ENCODE data around the gene SPAG6.
"Not testable (repeated sequence)": the region's sequence is repeated elsewhere in the genome, so short reads cannot be mapped to it uniquely, and the experiment has no call there.

SPAG6 gene

DNA sequence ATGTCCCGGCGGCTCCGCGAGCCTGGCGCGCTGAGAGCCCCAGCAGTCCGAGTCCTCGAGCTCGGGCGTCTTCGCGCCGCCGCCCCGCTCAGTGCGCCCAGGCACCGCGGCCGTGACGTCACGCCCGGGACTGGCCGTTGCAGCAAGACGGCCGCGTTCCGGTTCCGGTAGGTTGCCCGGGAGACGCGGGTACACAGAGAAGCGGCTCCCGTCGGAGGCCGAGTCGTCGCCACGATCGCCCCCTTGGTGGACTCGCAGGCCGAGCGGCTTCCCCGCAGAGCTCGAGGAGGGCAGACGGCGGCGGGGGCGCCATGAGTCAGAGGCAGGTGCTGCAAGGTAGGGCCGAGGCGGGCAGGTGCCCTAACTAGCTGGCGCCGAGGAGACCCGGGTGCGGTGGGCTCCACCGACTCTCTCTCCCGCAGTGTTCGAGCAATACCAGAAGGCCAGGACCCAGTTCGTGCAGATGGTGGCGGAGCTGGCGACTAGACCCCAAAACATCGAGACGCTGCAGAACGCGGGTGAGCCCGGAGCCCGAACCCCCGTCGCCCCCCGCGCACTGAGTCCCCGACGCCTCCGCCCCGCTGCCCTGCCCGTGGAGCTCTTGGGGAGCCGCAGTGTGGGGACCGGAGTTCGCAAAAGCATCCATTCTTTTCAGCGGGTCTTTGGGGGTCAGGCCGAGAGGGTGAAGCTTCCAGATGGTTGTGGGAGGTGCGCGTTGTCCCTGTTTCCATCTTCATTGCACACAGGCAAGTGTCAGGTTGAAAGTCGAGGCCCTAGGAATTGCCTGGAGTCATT, at the start of gene SPAG6:
SPAG6 (plus strand) TSS at position 196 of the 795 bp plus-strand sequence; CDS start at position 312, 116 bp downstream.
- DNase-seq (ENCODE audit: low spot score) (no peak), FAIRE-seq (no peak)

DNA sequence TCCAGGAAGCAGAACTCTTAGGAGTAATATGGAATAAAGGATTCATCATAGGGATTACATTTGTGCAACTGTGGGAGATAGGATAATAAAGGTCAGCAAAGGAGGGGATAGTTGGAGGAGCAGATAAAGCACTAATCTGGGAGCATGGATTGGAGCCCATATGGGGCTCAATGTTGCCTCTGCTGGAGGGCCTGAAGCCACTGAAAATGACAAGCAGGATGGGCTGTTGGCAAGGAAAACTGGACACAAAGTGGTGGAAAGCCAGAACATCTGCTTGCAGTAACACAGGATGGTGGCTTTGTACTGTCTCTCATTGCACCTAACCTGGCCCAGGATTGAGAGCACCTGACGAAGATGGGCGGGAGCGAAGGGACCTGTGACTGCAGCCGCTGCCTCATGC, 44.1 kb upstream of the SPAG6 start:
- DNase-seq (ENCODE audit: low spot score), result no peak
- no peak for FAIRE-seq

DNA sequence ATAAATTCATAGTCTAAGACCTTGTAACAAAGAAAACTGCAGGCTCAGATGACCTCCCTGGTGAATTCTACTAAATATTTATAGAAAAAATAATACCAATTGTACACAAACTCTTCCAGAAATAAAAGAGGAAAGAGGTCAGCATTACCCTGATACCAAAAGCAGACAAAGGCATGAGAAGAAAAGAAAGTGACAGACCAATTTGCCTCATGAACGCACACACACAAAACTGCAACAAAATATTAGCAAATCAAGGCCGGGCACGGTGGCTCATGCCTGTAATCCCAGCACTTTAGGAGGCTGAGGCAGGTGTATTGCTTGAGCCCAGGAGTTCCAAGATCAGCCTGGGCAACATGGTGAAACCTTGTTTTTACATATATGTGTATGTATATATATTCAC, 41.8 kb upstream of the SPAG6 start:
- DNase-seq (ENCODE audit: low spot score) (no peak), FAIRE-seq (no peak)

DNA sequence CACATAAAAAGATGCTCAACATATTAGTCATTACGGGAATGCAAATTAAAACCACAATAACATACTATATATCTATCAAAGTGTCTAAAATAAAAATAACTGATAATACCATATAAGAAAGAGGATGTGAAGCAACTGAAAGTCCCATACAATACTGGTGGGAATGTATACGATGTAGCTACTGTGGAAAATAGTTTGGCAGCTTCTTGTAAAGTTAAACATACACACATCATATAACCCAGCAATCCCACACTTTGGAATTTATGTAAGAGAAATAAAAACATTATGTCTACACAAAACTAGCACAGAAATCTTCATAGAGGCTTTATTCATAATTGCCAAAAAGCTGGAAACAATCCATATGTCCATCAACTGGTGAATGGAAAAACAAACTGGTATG, 39.6 kb upstream of the SPAG6 start:
- no peak for FAIRE-seq
- DNase-seq (ENCODE audit: low spot score), result no peak

DNA sequence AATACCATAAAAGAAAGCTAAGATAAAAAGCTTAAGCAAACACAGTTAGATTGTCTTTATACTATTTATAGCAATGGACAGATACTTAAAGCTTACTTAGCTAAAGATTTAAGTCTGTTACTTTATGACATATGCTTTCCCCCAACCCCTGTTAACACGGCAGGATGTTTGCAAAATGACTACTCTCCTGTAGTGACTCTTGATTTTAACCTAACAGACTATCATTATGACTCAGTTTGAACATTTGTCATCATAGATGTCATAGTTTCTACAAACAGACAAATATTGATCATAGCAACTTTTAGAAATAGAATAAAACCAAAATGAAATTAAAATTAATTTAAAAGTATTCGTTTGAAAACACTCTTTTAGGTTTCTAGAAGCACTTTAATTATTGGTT, 36.9 kb upstream of the SPAG6 start:
- DNase-seq (ENCODE audit: low spot score) (peak; percentile 60), FAIRE-seq (no peak)

DNA sequence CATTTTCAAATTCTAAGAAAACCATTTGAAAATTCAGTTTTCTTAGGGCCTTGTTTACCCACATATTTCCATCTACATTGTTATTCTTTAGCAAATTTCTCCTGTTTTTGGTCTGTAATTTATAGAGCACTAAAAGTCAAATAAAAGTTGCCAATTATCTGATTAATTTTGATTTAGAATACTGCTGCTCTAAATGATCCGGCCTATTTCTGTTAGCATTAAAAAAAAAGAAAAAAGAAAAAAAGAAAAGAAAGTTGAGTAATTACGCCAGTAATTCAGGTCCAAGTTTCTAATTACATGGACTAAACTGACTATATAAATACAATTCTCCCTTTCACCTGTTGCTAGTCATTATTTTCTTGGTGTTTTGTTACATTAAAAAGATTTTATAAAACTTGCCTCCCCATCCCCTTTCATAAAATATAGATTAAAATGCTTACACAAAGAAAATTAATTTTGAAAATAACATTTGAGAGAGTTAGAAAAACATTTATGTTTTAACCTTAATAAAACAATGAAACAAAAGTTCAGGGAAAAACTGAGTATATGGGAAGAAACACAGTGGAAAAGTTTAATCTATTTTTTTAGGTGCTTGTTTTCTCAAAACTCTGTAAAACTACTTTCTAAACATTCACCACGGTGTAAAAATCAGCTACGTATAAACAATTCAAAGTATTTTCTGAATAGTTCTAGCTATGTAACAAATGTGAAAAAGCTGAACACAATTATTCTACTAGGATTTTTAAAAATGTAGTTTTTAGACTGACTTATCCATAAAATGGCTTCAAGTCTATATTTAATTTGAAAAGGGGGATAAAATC, 35.9 kb upstream of the SPAG6 start:
- FAIRE-seq (no peak), DNase-seq (ENCODE audit: low spot score) (no peak)

DNA sequence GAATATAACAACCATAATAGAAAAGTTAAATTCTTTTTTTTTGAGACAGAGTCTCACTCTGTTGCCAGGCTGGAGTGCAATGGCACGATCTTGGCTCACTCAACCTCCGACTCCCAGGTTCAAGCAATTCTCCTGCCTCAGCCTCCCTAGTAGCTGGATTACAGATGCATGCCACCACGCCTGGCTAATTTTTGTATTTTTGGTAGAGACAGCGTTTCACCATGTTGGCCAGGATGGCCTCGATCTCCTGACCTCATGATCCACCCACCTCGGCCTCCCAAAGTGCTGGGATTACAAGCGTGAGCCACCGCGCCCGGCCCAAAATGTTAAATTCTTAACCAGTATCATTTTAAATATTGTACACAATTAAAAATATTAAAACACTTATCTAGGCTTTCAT, 35.3 kb upstream of the SPAG6 start:
- FAIRE-seq; DNase-seq (ENCODE audit: low spot score): not testable (repeated sequence)

DNA sequence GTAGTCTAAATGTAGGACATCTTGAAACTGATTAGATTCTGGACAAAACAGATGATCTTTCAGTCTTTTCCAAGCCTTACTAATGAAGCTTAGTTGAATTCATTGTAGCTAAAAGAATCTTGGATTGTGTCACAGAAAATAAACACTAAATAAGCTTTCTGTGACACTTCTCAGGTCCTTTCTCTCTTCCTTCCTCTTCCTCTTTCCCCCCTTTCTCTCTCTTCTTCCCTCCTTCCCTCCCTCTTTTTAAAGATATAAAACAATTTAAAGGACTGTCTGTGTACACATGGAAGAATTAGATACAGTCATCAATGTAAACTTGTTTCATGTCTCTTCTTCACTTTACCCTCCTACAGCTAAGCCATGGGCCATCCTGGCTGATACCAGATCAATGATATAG, 34.4 kb upstream of the SPAG6 start:
- DNase-seq (ENCODE audit: low spot score) (no peak), FAIRE-seq (no peak)

DNA sequence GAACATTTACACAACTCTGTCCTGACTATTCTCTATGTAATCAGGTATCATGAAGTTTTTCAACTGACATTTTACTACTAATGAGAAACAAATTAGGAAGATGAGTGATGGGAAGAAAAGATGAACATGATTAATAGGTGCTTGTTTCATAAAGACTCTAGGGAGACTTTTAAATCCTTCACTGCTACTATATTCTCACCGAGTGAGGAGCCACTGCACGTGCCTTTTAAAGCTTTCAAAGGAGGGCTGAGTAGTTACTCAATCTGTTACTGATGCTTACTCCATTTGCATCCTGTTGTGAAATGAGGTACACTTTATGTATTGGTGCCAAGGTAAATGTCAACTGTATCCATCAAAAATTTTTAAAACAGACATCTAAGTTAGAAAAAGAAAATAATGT, 30.4 kb upstream of the SPAG6 start:
- DNase-seq (ENCODE audit: low spot score) (no peak), FAIRE-seq (no peak)

DNA sequence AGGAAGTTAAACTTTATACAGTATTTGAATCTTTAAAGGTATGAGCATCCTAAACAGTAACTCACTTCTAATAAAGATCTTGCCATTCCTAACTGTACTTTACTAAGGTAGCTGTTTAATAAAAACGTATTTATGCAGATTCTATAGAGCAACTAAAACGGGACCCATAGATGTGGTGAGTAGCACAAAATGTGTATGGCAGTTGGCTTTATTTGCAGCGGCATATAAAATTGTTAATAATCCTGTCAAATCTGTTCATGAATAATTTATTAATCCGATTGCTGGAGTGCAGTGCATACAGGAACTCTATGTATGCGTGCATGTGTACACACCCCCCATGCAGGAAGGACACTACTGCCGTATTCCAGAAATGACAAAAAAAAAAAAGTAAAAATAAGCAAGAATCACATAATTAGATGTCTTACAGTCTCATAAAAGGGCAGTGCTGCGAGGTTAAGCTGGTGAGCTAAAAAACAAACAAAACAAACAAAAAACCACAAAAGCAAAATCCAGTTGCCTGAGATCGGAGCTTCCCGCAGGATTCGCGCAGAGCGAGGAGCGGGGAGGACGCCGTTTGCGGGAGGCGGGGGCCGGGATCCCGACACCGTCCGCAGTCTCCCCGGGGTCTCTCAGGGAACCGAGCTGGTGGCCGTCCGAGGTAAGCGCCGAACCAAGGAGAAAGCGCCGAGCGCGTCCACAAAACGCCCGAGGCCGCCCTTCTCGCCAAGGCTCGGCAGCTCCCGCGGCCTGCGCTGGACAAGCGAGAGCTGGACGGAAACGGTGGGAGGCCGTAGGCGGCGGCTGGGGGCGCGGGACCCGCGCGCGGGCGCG, 29.6 kb upstream of the SPAG6 start:
- FAIRE-seq, result peak; percentile 38
- no peak for DNase-seq (ENCODE audit: low spot score)

DNA sequence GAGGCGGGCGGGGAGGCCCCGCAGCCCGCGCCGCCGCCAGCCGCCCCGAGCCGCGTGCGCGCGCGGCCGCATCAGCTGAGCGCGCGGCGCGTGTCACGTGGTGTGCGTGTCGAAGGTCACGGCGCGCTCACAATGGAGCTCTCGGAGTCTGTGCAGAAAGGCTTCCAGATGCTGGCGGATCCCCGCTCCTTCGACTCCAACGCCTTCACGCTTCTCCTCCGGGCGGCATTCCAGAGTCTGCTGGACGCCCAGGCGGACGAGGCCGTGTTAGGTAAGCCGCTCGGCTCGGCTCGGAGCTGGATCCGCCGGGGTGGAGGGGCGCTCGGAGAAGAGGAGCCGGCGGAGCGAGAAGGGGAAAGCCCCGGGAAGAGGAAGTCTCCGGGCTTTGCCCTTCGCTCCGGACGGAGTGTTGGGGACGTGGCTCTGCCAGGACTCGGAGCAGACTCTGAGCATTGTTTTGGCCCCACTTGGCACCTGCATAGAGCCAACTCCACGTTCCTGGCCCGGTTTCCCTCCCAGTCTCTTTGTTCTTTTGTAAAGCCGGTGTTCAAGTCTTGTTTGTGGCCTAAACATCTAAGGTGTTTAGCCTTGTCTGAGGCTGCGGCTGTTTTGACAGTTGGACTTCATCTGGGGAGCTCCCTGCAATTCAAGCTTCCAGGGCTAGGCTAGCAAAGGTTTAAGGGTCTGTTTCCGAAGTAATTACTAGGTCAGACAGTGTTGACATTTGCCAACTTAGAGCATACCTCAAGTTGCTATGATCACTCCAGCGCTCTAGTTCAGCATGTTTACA, 28.8 kb upstream of the SPAG6 start, which contains the start of gene COMMD3:
COMMD3 (plus strand) TSS at position 103 of the 790 bp plus-strand sequence; CDS start at position 133, 30 bp downstream.
- FAIRE-seq (no peak), DNase-seq (ENCODE audit: low spot score) (peak; percentile 61)

DNA sequence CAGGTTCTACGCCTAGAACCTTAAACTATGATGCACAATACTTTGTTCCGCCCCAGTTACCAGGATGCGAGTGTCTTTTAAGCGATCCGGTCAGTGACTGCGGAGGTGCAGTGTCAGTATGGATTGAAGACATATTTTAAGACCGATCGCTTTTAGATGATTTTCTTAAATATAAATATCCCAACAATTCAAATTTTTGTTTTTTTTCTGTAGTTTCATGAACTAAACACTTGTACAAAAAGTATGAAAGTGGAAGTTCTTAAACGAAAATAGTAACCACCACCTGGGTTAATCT, 28.3 kb upstream of the SPAG6 start:
- DNase-seq (ENCODE audit: low spot score) (no peak), FAIRE-seq (peak; percentile 62)

DNA sequence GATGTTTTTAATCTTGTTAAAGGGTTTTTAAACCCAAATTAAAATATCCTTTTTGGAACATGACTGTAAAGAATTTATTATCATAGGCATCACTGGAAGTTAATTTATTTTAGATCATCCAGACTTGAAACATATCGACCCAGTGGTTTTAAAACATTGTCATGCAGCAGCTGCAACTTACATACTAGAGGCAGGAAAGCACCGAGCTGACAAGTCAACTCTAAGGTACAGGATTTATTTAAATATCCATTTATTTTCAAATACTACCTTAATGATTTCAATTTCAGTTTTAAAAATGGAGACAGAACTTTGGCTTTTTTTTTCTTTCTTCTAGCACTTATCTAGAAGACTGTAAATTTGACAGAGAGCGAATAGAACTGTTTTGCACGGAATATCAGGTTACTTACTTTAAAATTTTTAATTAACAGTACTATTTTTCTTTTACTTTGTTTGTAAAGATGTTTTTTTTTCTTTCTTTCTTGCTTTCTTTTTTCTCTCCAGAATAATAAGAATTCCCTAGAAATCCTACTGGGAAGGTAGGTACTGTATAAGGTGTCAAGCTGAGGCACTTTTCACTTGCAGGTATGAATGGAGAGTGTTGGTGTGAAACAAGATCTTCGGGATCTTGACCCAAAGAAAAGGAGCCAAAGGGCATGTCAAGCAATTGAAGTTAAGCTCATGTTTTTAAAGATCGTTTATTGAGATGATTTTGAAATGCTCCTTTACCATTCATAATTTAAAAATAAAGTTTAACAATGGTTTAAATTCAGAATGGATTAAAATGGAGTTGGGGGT, 27.3 kb upstream of the SPAG6 start:
- DNase-seq (ENCODE audit: low spot score), result no peak
- no peak for FAIRE-seq

DNA sequence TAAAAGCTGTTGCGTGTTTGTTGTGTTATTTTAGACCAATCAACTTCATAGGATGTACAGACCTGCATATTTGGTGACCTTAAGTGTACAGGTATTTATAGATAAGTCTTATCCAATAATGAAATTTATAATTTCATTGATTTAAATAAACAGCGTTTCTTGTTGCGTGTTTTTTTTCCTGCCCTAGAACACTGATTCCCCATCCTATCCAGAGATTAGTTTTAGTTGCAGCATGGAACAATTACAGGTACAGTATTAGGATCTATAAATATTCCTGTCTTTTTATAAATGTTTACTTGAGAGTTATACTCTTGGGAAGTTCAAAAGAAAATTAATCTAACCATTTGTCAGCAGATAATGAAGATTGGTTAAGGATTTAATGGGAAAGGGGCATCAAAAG, 26.5 kb upstream of the SPAG6 start:
- no peak for FAIRE-seq
- no peak for DNase-seq (ENCODE audit: low spot score)

DNA sequence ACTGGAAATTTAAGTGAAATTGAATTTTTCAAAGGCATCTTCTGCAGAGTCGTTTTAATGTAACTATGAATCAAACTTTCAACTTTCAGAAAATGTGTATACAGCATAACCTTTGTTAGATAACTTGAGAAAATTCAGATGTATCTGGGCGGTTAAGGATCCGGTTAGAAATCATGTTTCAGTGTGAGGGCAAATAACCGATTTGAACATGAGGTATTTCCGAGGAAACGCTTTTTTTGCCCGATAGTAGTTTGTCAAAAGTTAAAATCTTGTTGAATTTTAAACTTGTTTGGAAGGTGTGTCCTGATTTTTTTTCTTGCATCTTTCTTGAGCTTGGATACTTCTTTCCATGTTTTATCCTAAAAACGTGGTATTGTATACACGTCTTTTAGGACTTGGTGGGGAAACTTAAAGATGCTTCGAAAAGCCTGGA, 25.7 kb upstream of the SPAG6 start:
- DNase-seq (ENCODE audit: low spot score) (no peak), FAIRE-seq (no peak)

DNA sequence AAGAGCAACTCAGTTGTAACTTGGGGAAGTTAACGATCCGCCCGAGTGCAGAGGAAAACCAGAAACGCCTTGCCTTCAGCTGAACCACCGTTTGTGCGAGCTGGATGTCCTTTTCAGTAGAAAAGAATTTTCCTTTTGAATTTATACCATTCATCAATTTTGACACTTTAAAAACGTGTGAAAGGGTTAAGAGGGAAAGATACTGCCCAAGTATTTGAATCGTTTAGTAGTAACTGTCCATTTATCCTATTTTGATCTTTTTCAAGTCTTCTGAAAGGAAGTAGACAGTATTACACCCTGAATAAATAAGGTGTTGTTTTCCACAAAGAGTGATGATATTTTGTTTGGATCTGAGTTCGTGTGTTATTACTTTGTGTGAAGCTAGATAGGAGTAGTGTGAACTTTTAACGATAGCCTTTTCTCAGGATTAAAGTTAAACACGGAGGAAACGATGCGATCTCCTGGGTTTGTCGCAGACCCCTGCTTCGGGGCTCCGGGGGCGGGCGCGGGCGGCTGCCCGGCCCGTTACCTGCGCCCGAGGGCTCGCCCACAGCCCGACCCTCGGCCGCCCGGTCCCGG, 25.2 kb upstream of the SPAG6 start:
- DNase-seq (ENCODE audit: low spot score) (no peak), FAIRE-seq (no peak)

DNA sequence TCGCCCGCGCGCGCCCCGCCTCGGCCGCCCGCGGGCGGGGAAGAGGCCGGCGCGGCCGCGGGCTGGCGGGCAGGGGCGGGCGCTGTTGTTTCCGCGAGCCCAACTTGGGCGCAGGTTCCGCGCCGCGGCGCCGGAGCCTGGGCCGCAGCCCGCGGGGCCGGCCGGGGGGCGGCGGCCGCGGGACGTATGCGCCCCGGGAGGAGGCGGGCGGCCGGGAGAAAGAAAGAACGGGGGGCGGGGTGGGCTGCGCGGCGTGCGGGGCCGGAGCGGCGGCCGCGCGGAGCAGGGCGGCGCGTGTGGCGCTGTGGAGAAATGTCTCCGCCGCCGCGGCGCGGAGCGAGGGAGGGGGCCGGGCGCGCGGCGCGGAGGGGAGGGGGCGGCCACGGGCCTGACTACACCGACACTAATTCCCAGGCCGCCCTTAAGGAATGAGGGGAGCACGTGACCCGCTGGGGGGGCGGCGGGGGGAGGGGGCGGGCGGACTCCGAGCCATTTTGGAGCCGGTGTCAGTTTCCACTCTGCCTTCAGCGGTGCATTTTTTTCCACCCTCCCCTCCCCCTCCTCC, 24.6 kb upstream of the SPAG6 start, which contains the start of gene BMI1:
BMI1 (plus strand) TSS at position 509 of the 565 bp plus-strand sequence. CDS start 5,351 bp downstream, outside the sequence.
- FAIRE-seq (no peak), DNase-seq (ENCODE audit: low spot score) (peak; percentile 68)

DNA sequence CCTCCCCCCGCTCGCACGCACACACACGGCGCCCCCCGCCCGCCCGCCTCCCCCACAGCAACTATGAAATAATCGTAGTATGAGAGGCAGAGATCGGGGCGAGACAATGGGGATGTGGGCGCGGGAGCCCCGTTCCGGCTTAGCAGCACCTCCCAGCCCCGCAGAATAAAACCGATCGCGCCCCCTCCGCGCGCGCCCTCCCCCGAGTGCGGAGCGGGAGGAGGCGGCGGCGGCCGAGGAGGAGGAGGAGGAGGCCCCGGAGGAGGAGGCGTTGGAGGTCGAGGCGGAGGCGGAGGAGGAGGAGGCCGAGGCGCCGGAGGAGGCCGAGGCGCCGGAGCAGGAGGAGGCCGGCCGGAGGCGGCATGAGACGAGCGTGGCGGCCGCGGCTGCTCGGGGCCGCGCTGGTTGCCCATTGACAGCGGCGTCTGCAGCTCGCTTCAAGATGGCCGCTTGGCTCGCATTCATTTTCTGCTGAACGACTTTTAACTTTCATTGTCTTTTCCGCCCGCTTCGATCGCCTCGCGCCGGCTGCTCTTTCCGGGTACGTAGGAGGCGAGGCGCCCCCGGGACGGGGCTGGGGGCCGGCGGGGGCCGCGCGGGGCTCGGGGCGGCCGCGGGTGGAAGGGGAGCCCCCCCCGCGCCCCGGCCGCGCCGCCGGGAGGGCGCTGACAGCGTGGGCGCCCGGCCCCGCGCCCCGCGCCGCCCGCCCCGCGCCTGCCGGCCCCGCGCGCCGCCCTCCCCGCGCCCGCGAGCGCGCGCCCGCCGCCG, 24.0 kb upstream of the SPAG6 start:
- FAIRE-seq (no peak), DNase-seq (ENCODE audit: low spot score) (peak; percentile 61)

Data from RCC 7860 (cell line).